ENCODE results near the gene CDCA4.
A peak's percentile ranks its signal among the peaks of the same experiment; 100 is the strongest.
"Not testable (repeated sequence)": the region's sequence is repeated elsewhere in the genome, so short reads cannot be mapped to it uniquely, and the experiment has no call there.

CDCA4 gene

GRCh38 chr14:105058521-105059034, 37.7 kb upstream of the CDCA4 start:
- DNase-seq (ENCODE audit: low spot score): no peak

GRCh38 chr14:105056303-105056831, 35.5 kb upstream of the CDCA4 start:
- no peak for DNase-seq (ENCODE audit: low spot score)

GRCh38 chr14:105055736-105056302, 34.9 kb upstream of the CDCA4 start:
- DNase-seq (ENCODE audit: low spot score): no peak

GRCh38 chr14:105055334-105055733, 34.5 kb upstream of the CDCA4 start:
- DNase-seq (ENCODE audit: low spot score): no peak

GRCh38 chr14:105053996-105054395, 33.1 kb upstream of the CDCA4 start:
- no peak for DNase-seq (ENCODE audit: low spot score)

GRCh38 chr14:105053421-105053820, 32.5 kb upstream of the CDCA4 start:
- no peak for DNase-seq (ENCODE audit: low spot score)

GRCh38 chr14:105052110-105052458, 31.2 kb upstream of the CDCA4 start:
- DNase-seq (ENCODE audit: low spot score): no peak

GRCh38 chr14:105051182-105052109, 30.6 kb upstream of the CDCA4 start:
- DNase-seq (ENCODE audit: low spot score): no peak

- peak; percentile 67 for DNase-seq (ENCODE audit: low spot score)
Observed at GRCh38 chr14:105050551-105050897, 29.6 kb upstream of the CDCA4 start.

- no peak for DNase-seq (ENCODE audit: low spot score)
Observed at GRCh38 chr14:105049753-105050550, 29.1 kb upstream of the CDCA4 start.

- no peak for DNase-seq (ENCODE audit: low spot score)
Observed at GRCh38 chr14:105047283-105048016, 26.6 kb upstream of the CDCA4 start.

GRCh38 chr14:105046891-105047282, 26.0 kb upstream of the CDCA4 start:
- DNase-seq (ENCODE audit: low spot score): peak; percentile 7

GRCh38 chr14:105045710-105046326, 24.9 kb upstream of the CDCA4 start:
- DNase-seq (ENCODE audit: low spot score): peak; percentile 95

- no peak for DNase-seq (ENCODE audit: low spot score)
Observed at GRCh38 chr14:105043641-105044040, 22.8 kb upstream of the CDCA4 start.

- DNase-seq (ENCODE audit: low spot score): no peak
Observed at GRCh38 chr14:105042813-105043212, 21.9 kb upstream of the CDCA4 start.

GRCh38 chr14:105041841-105042765, 21.2 kb upstream of the CDCA4 start:
- DNase-seq (ENCODE audit: low spot score): no peak

GRCh38 chr14:105039458-105040205, 18.7 kb upstream of the CDCA4 start:
- DNase-seq (ENCODE audit: low spot score): no peak

- DNase-seq (ENCODE audit: low spot score): not testable (repeated sequence)
Observed at GRCh38 chr14:105035616-105036015, 14.7 kb upstream of the CDCA4 start.

GRCh38 chr14:105034315-105035039, 13.6 kb upstream of the CDCA4 start:
- no peak for DNase-seq (ENCODE audit: low spot score)

Measured in AG08396 (cell line).